GM10266 (cell line): ENCODE results near the gene SAG.

Experiments used
- DNase-seq: peaks from one replicate; pipeline ENCODE4 v3.0.0; 2012; ENCODE audit errors: extremely low spot score
- TF ChIP-seq, protein P1 (sequence below): IDR thresholded peaks from 2 replicates; pipeline ENCODE4 v1.5.1; 2012; ENCODE audit warnings: mild to moderate bottlenecking, low read depth; ENCODE audit not compliant: control insufficient read depth, insufficient read depth; ENCODE audit errors: missing control alignments

SAG gene

GRCh38 chr2:233375490-233376314, 68.1 kb downstream of the SAG start:
- TF ChIP-seq, protein P1, sequence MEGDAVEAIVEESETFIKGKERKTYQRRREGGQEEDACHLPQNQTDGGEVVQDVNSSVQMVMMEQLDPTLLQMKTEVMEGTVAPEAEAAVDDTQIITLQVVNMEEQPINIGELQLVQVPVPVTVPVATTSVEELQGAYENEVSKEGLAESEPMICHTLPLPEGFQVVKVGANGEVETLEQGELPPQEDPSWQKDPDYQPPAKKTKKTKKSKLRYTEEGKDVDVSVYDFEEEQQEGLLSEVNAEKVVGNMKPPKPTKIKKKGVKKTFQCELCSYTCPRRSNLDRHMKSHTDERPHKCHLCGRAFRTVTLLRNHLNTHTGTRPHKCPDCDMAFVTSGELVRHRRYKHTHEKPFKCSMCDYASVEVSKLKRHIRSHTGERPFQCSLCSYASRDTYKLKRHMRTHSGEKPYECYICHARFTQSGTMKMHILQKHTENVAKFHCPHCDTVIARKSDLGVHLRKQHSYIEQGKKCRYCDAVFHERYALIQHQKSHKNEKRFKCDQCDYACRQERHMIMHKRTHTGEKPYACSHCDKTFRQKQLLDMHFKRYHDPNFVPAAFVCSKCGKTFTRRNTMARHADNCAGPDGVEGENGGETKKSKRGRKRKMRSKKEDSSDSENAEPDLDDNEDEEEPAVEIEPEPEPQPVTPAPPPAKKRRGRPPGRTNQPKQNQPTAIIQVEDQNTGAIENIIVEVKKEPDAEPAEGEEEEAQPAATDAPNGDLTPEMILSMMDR: no peak

GRCh38 chr2:233379034-233379433, 71.4 kb downstream of the SAG start:
- no peak for DNase-seq
- TF ChIP-seq, protein P1: no peak

More at GRCh38 chr2:233375490-233376314, 68.1 kb downstream of the SAG start:
- no peak for DNase-seq

DNA sequence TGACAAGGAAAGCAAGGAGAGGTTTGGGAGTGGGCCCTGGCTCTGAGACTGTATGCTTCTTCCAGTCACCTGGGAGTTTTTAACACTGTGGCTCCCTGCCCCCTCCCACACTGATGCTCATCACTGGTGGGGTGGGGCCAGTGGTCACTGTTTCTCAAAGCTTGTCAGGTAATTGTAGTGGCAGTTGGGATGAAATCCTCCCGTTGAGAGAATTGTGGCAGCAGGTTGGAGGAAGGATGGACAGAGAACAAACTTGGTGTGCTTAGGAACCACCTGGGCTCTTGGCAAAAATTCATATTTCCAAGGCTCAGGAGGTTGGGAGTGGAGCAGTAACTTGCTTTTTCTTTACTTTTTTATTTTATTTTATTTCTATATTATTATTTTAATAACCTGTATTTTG, 71.8 kb downstream of the SAG start:
- DNase-seq: no peak
- TF ChIP-seq, protein P1: no peak

- TF ChIP-seq, protein P1: no peak
- no peak for DNase-seq
Measured at GRCh38 chr2:233380132-233380895, 72.7 kb downstream of the SAG start.

- DNase-seq: no peak
- TF ChIP-seq, protein P1: no peak
Measured at GRCh38 chr2:233380995-233381637, 73.5 kb downstream of the SAG start.

- DNase-seq: no peak
- TF ChIP-seq, protein P1: no peak
Measured at GRCh38 chr2:233381638-233381995, 74.0 kb downstream of the SAG start.
